ENCODE data around the gene ZSCAN30. TPM values are rescaled to one million over a fixed set of nuclear protein-coding genes. Genes with fewer than 3 reads are reported as not detected.
A peak's percentile ranks its signal among the peaks of the same experiment; 100 is the strongest.

Gene ZSCAN30
- total RNA-seq, 2 experiments from 2014 or later: 16.0 to 18.3 TPM

GRCh38 chr18:35277633-35278032 is 12.4 kb downstream of the ZSCAN30 start:
- Mint-ChIP-seq H3K27me3 (ENCODE audit: low read depth) (no peaks in the 10 kb centered on the region), H3K9me3 (ENCODE audit: insufficient read depth) (peaks cover 29% of the 10 kb centered on the region), H3K4me1 (ENCODE audit: low read depth) (peaks cover 2% of the 10 kb centered on the region), H3K27ac (no peak overlapping the region), H3K36me3 (ENCODE audit: low read depth) (peaks cover 41% of the 10 kb centered on the region), H3K4me3 (no peak overlapping the region)
- DNase-seq (no peak), ATAC-seq (no peak)
- CTCF ChIA-PET: no interaction called here
- POLR2A ChIA-PET: interaction anchor here (1.3 kb wide), 1 partner anchor 9 kb away, joined by 3 read pairs; no protein-coding TSS in a partner anchor

GRCh38 chr18:35276267-35276666 is 13.8 kb downstream of the ZSCAN30 start:
- H3K4me3 Mint-ChIP-seq: no peak overlapping the region
- H3K9me3 Mint-ChIP-seq (ENCODE audit: insufficient read depth): peaks cover 30% of the 10 kb centered on the region
- ATAC-seq (no peak), DNase-seq (no peak)
- ChIA-PET POLR2A (no interaction called here), CTCF (interaction anchor here (0.9 kb wide), 1 partner anchor 110 kb away, joined by 4 read pairs; no protein-coding TSS in a partner anchor)
- H3K27me3 Mint-ChIP-seq (ENCODE audit: low read depth): no peaks in the 10 kb centered on the region
- peaks cover 32% of the 10 kb centered on the region for H3K36me3 Mint-ChIP-seq (ENCODE audit: low read depth)
- peaks cover 2% of the 10 kb centered on the region for H3K4me1 Mint-ChIP-seq (ENCODE audit: low read depth)
- no peak overlapping the region for H3K27ac Mint-ChIP-seq

GRCh38 chr18:35271656-35272055 is 18.4 kb downstream of the ZSCAN30 start:
- CTCF ChIA-PET: no interaction called here
- POLR2A ChIA-PET: no interaction called here
- peaks cover 16% of the 10 kb centered on the region for H3K4me1 Mint-ChIP-seq (ENCODE audit: low read depth)

GRCh38 chr18:35268821-35269220 is 21.2 kb downstream of the ZSCAN30 start:
- peaks cover 21% of the 10 kb centered on the region for H3K4me1 Mint-ChIP-seq (ENCODE audit: low read depth)
- no peak overlapping the region for H3K4me3 Mint-ChIP-seq

More at GRCh38 chr18:35271656-35272055, 18.4 kb downstream of the ZSCAN30 start:
- ATAC-seq (no peak), DNase-seq (no peak)
- no peak overlapping the region for H3K4me3 Mint-ChIP-seq
- H3K27ac Mint-ChIP-seq: no peak overlapping the region
- peaks cover 34% of the 10 kb centered on the region for H3K9me3 Mint-ChIP-seq (ENCODE audit: insufficient read depth)
- peaks cover 40% of the 10 kb centered on the region for H3K36me3 Mint-ChIP-seq (ENCODE audit: low read depth)
- H3K27me3 Mint-ChIP-seq (ENCODE audit: low read depth): no peaks in the 10 kb centered on the region

GRCh38 chr18:35267809-35268208 is 22.2 kb downstream of the ZSCAN30 start:
- ChIA-PET POLR2A (interaction anchor here (1.7 kb wide), 1 partner anchor 22 kb away, joined by 11 read pairs; the partner anchor contains the start of gene ZSCAN30), CTCF (interaction anchor here (1.7 kb wide), 1 partner anchor 22 kb away, joined by 5 read pairs; no protein-coding TSS in a partner anchor)
- peak overlapping the region; percentile 5 for H3K4me3 Mint-ChIP-seq
- DNase-seq: no peak
- no peak for ATAC-seq
- peaks cover 21% of the 10 kb centered on the region for H3K9me3 Mint-ChIP-seq (ENCODE audit: insufficient read depth)
- peaks cover 21% of the 10 kb centered on the region for H3K4me1 Mint-ChIP-seq (ENCODE audit: low read depth)
- no peak overlapping the region for H3K27ac Mint-ChIP-seq
- peaks cover 50% of the 10 kb centered on the region for H3K36me3 Mint-ChIP-seq (ENCODE audit: low read depth)
- no peaks in the 10 kb centered on the region for H3K27me3 Mint-ChIP-seq (ENCODE audit: low read depth)

More at GRCh38 chr18:35268821-35269220, 21.2 kb downstream of the ZSCAN30 start:
- H3K27ac Mint-ChIP-seq: no peak overlapping the region
- H3K9me3 Mint-ChIP-seq (ENCODE audit: insufficient read depth): peaks cover 30% of the 10 kb centered on the region
- no peak for ATAC-seq
- H3K27me3 Mint-ChIP-seq (ENCODE audit: low read depth): no peaks in the 10 kb centered on the region
- peaks cover 44% of the 10 kb centered on the region for H3K36me3 Mint-ChIP-seq (ENCODE audit: low read depth)
- ChIA-PET POLR2A (interaction anchor here (1.0 to 1.1 kb wide), 2 partner anchors 9 to 21 kb away, joined by 3 to 5 read pairs; partner anchors contain the start of gene ZSCAN30), CTCF (interaction anchor here (0.9 kb wide), 1 partner anchor 86 kb away, joined by 3 read pairs; no protein-coding TSS in a partner anchor)
- no peak for DNase-seq

- H3K27me3 Mint-ChIP-seq (ENCODE audit: low read depth): no peaks in the 10 kb centered on the region
- H3K4me1 Mint-ChIP-seq (ENCODE audit: low read depth): peaks cover 21% of the 10 kb centered on the region
- CTCF ChIA-PET: interaction anchor here (1.3 to 1.7 kb wide), 2 partner anchors 22 to 42 kb away, joined by 4 to 5 read pairs; no protein-coding TSS in a partner anchor
- peak overlapping the region; percentile 91 for H3K27ac Mint-ChIP-seq
- DNase-seq (peak; percentile 53), ATAC-seq (peak; percentile 68)
- peaks cover 18% of the 10 kb centered on the region for H3K9me3 Mint-ChIP-seq (ENCODE audit: insufficient read depth)
- peak overlapping the region; percentile 80 for H3K4me3 Mint-ChIP-seq
- peaks cover 56% of the 10 kb centered on the region for H3K36me3 Mint-ChIP-seq (ENCODE audit: low read depth)
- POLR2A ChIA-PET: interaction anchor here (1.7 kb wide), 1 partner anchor 22 kb away, joined by 11 read pairs; the partner anchor contains the start of gene ZSCAN30
These were observed 22.8 kb downstream of the ZSCAN30 start for GRCh38 chr18:35267161-35267651.

- Mint-ChIP-seq H3K9me3 (ENCODE audit: insufficient read depth) (peaks cover 14% of the 10 kb centered on the region), H3K27me3 (ENCODE audit: low read depth) (no peaks in the 10 kb centered on the region), H3K27ac (no peak overlapping the region), H3K4me3 (no peak overlapping the region), H3K4me1 (ENCODE audit: low read depth) (peaks cover 21% of the 10 kb centered on the region), H3K36me3 (ENCODE audit: low read depth) (peaks cover 61% of the 10 kb centered on the region)
- ChIA-PET CTCF (no interaction called here), POLR2A (interaction anchor here (0.7 kb wide), 1 partner anchor 46 kb away, joined by 3 read pairs; no protein-coding TSS in a partner anchor)
- DNase-seq (no peak), ATAC-seq (no peak)
These were observed 25.6 kb downstream of the ZSCAN30 start for GRCh38 chr18:35264409-35264808.

GRCh38 chr18:35256947-35257346 is 33.1 kb downstream of the ZSCAN30 start:
- no peak overlapping the region for H3K4me3 Mint-ChIP-seq

GRCh38 chr18:35253655-35254287 is 36.3 kb downstream of the ZSCAN30 start:
- CTCF ChIA-PET: interaction anchor here (1.3 kb wide), 1 partner anchor 9 kb away, joined by 3 read pairs; no protein-coding TSS in a partner anchor
- H3K36me3 Mint-ChIP-seq (ENCODE audit: low read depth): peaks cover 70% of the 10 kb centered on the region
- POLR2A ChIA-PET: interaction anchor here (0.6 to 1.2 kb wide), 3 partner anchors 12 to 176 kb away, joined by 3 to 4 read pairs (median 3); partner anchors contain the start of gene ZNF397
- no peaks in the 10 kb centered on the region for H3K27me3 Mint-ChIP-seq (ENCODE audit: low read depth)
- H3K27ac Mint-ChIP-seq: no peak overlapping the region
- H3K4me1 Mint-ChIP-seq (ENCODE audit: low read depth): no peaks in the 10 kb centered on the region
- no peak overlapping the region for H3K4me3 Mint-ChIP-seq
- DNase-seq (no peak), ATAC-seq (no peak)
- peaks cover 41% of the 10 kb centered on the region for H3K9me3 Mint-ChIP-seq (ENCODE audit: insufficient read depth)

More at GRCh38 chr18:35256947-35257346, 33.1 kb downstream of the ZSCAN30 start:
- POLR2A ChIA-PET: no interaction called here
- ATAC-seq (no peak), DNase-seq (no peak)
- H3K27ac Mint-ChIP-seq: no peak overlapping the region
- peaks cover 66% of the 10 kb centered on the region for H3K36me3 Mint-ChIP-seq (ENCODE audit: low read depth)
- H3K9me3 Mint-ChIP-seq (ENCODE audit: insufficient read depth): peaks cover 28% of the 10 kb centered on the region
- CTCF ChIA-PET: no interaction called here
- no peaks in the 10 kb centered on the region for H3K27me3 Mint-ChIP-seq (ENCODE audit: low read depth)
- no peaks in the 10 kb centered on the region for H3K4me1 Mint-ChIP-seq (ENCODE audit: low read depth)

GRCh38 chr18:35252466-35252865 is 37.6 kb downstream of the ZSCAN30 start:
- ATAC-seq (no peak), DNase-seq (no peak)
- CTCF ChIA-PET: no interaction called here
- Mint-ChIP-seq H3K9me3 (ENCODE audit: insufficient read depth) (peaks cover 44% of the 10 kb centered on the region), H3K4me1 (ENCODE audit: low read depth) (no peaks in the 10 kb centered on the region), H3K4me3 (no peak overlapping the region), H3K27me3 (ENCODE audit: low read depth) (no peaks in the 10 kb centered on the region), H3K36me3 (ENCODE audit: low read depth) (peaks cover 74% of the 10 kb centered on the region), H3K27ac (no peak overlapping the region)
- POLR2A ChIA-PET: no interaction called here

- Mint-ChIP-seq H3K9me3 (ENCODE audit: insufficient read depth) (peaks cover 53% of the 10 kb centered on the region), H3K4me3 (no peak overlapping the region), H3K36me3 (ENCODE audit: low read depth) (peaks cover 88% of the 10 kb centered on the region), H3K27ac (no peak overlapping the region), H3K27me3 (ENCODE audit: low read depth) (no peaks in the 10 kb centered on the region), H3K4me1 (ENCODE audit: low read depth) (peaks cover 4% of the 10 kb centered on the region)
- ChIA-PET CTCF (no interaction called here), POLR2A (no interaction called here)
- no peak for DNase-seq
- no peak for ATAC-seq
These were observed 41.6 kb downstream of the ZSCAN30 start for GRCh38 chr18:35248429-35248828.
